Right renal cortex interstitium (tissue), 3 donors: ENCODE results near the gene SNCAIP. TPM values are rescaled to one million over a fixed set of nuclear protein-coding genes. Genes with fewer than 3 reads are reported as not detected.

ENCODE experiments used
- DNase-seq, 3 donors: peaks; one replicate each; pipeline ENCODE4 v3.0.0-alpha.2; 2013; ENCODE audit warnings: low read depth in 3 of 3, low spot score in 2 of 3
- polyA plus RNA-seq, 3 donors: library from polyadenylated mRNA; unstranded; fragments of 120-200 nt; gene quantifications; one replicate each; pipeline ENCODE4 v1.2.1, GENCODE V29; 2013; ENCODE audit not compliant: insufficient read length in 3 of 3

The SNCAIP gene
- polyA plus RNA-seq, 3 donors: 25.8 to 31.8 (median 29.1) TPM

- no peak for DNase-seq
Observed at GRCh38 chr5:122490718-122491117, 178.7 kb downstream of the SNCAIP start.

DNA sequence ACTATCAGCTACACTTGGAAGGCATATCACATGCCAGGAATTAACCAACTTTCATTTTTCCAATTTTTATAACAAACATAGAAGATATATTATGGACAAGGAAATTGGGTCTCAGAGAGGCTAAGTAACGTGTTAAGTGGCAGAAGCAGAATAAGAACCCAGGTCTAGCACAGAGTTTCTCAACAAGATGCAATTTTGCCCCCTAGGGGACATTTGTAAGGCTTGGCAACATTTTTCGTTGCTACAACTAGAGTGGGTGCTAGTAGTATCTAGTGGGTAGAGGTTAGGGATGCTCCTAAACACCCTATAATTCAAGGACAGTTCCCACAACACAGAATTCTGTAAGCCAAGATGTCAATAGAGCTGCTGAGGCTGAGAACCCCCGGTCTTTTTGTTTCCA is 180.6 kb downstream of the SNCAIP start:
- DNase-seq: no peak

DNA sequence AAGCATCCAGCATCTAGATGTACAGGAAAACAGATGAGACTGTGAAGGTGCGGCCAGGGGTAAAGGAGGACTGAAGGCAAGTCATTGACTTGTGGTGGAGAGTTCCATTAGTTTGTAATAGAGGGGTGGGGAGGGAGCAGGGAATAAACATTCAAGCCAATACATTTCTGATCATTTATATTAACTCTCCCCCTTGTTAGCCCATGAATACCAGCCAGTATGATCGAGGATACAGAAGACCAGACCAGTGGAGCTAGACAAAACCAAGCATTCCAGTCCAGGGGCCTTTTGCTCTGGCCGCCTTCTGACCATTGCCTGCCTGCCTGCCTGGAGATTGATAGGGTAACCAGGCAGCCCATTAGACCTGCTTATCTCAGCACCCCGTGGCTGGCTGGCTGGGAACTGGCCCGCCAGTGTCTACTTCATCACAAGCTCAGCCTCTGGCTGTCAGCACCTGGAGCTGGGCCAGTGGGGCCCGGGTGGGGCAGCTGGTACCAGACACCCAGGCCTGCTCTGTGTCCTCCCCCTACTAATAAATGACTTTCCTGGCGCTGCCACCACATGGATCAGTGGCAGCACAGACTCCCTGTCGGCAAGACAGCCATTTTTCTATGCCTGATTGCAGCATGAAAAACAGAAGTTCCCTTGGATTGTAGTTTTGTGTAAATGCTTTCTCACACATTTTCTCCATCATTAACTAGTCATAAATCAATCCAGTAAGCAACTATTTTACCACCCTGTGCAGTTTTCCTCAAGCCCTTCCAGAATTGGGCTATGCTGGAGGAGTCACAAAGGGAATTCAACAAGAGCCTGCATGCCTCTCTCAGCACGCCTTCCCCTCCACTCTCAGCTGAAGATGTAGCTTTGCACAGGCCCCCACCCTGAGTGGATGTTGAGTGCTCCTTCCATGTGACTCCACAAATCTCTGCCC is 181.3 kb downstream of the SNCAIP start:
- no peak for DNase-seq

- no peak for DNase-seq
Observed at GRCh38 chr5:122494109-122494508, 182.1 kb downstream of the SNCAIP start.

- no peak for DNase-seq
Observed at GRCh38 chr5:122498163-122498562, 186.1 kb downstream of the SNCAIP start.

- DNase-seq: no peak
Observed at GRCh38 chr5:122499585-122499984, 187.5 kb downstream of the SNCAIP start.

- DNase-seq: peak in 2 of 3 donors; percentile 52 to 61
Observed at GRCh38 chr5:122500245-122501088, 188.4 kb downstream of the SNCAIP start.

DNA sequence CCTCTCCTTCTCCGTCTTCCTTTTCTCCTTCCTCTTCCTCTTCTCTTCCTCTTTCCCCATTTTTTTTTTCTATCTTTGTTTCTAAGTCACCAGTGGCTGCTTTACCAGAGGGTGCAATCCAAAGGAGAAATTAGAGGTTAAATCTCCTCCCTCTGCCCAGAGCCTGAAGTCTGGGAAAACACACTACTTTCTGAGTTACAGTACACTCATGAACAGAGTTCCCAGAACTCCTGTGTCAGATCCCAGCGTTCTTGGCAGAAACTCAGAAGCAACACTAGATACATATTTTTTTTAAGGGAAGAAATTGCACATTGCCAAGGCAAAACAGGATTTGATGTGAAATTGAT is 189.0 kb downstream of the SNCAIP start:
- no peak for DNase-seq

- no peak for DNase-seq
Observed at GRCh38 chr5:122507045-122507444, 195.0 kb downstream of the SNCAIP start.

- DNase-seq: no peak
Observed at GRCh38 chr5:122507581-122507980, 195.5 kb downstream of the SNCAIP start.

DNA sequence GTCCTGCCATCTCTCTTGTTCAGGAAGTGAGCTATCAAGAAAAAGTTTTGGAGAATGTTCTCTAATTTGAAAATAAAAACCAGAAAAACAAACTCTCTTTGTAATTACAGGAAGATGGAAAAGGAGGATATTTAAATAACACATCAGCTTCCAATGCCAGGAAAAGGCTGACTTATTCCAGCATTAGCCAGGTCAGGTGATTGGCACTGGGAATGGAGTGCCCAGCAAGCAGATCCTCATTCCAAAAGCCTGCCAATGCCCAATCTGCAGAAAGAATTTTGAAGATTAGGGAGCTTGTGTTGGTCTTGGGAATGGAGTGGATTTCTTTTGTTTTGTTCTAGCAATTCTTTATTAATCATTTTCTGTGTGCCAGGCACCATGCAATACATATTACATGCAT is 196.6 kb downstream of the SNCAIP start:
- DNase-seq: no peak

Other genes starting within 250 kb of the SNCAIP start
- 10 to 100 TPM; 40.3 to 52.9 (median 45.3) TPM for gene LOX, start 234.0 kb upstream of the SNCAIP start, polyA plus RNA-seq
- gene ZNF474, start 182.7 kb upstream of the SNCAIP start, polyA plus RNA-seq: under 1 TPM; 0.65 to 0.91 (median 0.71) TPM